NCI-H187 treated with DMSO at 0.1 percent for 48 hours (cell line): ENCODE results near the gene PTPRM.

Source experiments
- DNase-seq: peaks from one replicate; lab custom pipeline; 2025; lab: John Stamatoyannopoulos, UW

The PTPRM gene

GRCh38 chr18:8365006-8365405, 797.9 kb downstream of the PTPRM start:
- DNase-seq, result no peak

GRCh38 chr18:8365528-8365927, 798.4 kb downstream of the PTPRM start:
- DNase-seq, result no peak

- no peak for DNase-seq
Observed at GRCh38 chr18:8366070-8366469, 799.0 kb downstream of the PTPRM start.

GRCh38 chr18:8366656-8367055, 799.5 kb downstream of the PTPRM start:
- no peak for DNase-seq

- DNase-seq, result no peak
Observed at GRCh38 chr18:8367217-8367988, 800.3 kb downstream of the PTPRM start.

- DNase-seq, result no peak
Observed at GRCh38 chr18:8368512-8369217, 801.5 kb downstream of the PTPRM start.

- no peak for DNase-seq
Observed at GRCh38 chr18:8373486-8373885, 806.4 kb downstream of the PTPRM start.

GRCh38 chr18:8374676-8375075, 807.6 kb downstream of the PTPRM start:
- DNase-seq, result no peak

GRCh38 chr18:8375249-8375648, 808.1 kb downstream of the PTPRM start:
- DNase-seq, result no peak

GRCh38 chr18:8376113-8376512, 809.0 kb downstream of the PTPRM start:
- no peak for DNase-seq

GRCh38 chr18:8379187-8379941, 812.2 kb downstream of the PTPRM start:
- no peak for DNase-seq

- no peak for DNase-seq
Observed at GRCh38 chr18:8380006-8380405, 812.9 kb downstream of the PTPRM start.

GRCh38 chr18:8380926-8381325, 813.8 kb downstream of the PTPRM start:
- DNase-seq, result no peak

GRCh38 chr18:8381821-8382459, 814.8 kb downstream of the PTPRM start:
- no peak for DNase-seq

GRCh38 chr18:8385400-8385799, 818.3 kb downstream of the PTPRM start:
- no peak for DNase-seq

- DNase-seq, result no peak
Observed at GRCh38 chr18:8386669-8387380, 819.7 kb downstream of the PTPRM start.

- DNase-seq, result no peak
Observed at GRCh38 chr18:8389391-8390340, 822.5 kb downstream of the PTPRM start.

- no peak for DNase-seq
Observed at GRCh38 chr18:8391068-8391467, 824.0 kb downstream of the PTPRM start.

GRCh38 chr18:8396254-8396653, 829.1 kb downstream of the PTPRM start:
- DNase-seq, result no peak

GRCh38 chr18:8397034-8397433, 829.9 kb downstream of the PTPRM start:
- DNase-seq, result no peak

GRCh38 chr18:8399138-8399537, 832.0 kb downstream of the PTPRM start:
- DNase-seq, result no peak
